SIG-M5 treated with dmso at 0.1 percent for 504 hours (cell line): ENCODE results near the gene HYCC2.
A peak's percentile ranks its signal among the peaks of the same experiment; 100 is the strongest.
"Not testable (repeated sequence)": the region's sequence is repeated elsewhere in the genome, so short reads cannot be mapped to it uniquely, and the experiment has no call there.

ENCODE experiments used
- DNase-seq: peaks from one replicate; lab custom pipeline; 2025; ENCODE audit not compliant: unreplicated experiment; lab: John Stamatoyannopoulos, UW

Gene HYCC2

DNA sequence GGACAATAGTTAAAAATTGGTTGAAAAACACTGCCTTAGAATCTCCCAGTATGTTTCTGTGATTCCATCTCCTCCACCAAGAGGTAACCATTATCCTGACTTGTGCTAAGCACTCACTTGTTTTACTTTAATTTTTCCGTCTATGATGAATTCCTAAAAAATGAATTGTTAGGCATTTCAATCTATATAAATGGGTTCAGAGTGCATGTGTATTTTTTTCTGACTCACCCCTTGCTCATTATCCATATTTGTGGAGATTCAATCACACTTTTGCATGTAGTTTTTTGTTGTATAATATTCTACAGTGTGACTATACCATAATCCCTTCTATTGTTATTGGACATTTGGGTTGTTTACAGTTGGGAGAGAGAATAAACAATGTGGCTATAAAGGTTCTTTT, 1.6 kb upstream of the HYCC2 start:
- DNase-seq: no peak

GRCh38 chr2:201072201-201072530, 695 bp upstream of the HYCC2 start:
- DNase-seq: no peak

DNA sequence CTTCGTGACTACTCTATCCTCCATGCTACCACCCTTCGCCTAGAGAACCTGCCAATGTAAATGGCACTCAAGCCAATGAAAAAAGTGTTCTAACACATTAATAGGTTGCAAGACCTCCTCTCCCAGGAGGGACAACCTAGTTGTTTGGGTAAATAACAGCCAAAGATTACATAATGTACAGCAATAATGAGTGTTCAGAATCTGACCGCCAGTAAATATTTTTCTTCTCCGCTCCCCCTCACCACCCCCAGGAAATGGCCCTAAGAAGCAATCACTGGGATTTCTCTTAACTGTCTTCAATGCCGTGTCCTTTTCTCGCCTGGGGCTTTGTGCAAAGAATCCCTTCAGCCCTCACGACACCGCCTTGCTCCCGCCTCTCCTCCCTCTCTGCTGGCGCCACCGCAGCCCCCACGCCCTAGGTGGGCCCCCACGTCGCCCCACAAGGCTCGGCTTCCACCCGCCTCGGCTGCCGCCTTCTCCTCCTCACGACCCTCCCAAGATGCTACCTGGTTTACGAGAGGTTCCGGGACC, 458 bp downstream of the HYCC2 start:
- peak; percentile 36 for DNase-seq

- no peak for DNase-seq
These were observed 6.6 kb downstream of the HYCC2 start for GRCh38 chr2:201064797-201065329.

DNA sequence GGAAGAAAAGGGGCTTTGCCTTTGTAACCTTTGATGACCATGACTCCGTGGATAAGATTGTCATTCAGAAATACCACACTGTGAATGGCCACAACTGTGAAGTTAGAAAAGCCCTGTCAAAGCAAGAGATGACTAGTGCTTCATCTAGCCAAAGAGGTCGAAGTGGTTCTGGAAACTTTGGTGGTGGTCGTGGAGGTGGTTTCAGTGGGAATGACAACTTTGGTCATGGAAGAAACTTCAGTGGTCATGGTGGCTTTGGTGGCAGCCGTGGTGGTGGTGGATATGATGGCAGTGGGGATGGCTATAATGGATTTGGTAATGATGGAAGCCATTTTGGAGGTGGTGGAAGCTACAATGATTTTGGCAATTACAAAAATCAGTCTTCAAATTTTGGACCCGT, 8.0 kb downstream of the HYCC2 start:
- not testable (repeated sequence) for DNase-seq

DNA sequence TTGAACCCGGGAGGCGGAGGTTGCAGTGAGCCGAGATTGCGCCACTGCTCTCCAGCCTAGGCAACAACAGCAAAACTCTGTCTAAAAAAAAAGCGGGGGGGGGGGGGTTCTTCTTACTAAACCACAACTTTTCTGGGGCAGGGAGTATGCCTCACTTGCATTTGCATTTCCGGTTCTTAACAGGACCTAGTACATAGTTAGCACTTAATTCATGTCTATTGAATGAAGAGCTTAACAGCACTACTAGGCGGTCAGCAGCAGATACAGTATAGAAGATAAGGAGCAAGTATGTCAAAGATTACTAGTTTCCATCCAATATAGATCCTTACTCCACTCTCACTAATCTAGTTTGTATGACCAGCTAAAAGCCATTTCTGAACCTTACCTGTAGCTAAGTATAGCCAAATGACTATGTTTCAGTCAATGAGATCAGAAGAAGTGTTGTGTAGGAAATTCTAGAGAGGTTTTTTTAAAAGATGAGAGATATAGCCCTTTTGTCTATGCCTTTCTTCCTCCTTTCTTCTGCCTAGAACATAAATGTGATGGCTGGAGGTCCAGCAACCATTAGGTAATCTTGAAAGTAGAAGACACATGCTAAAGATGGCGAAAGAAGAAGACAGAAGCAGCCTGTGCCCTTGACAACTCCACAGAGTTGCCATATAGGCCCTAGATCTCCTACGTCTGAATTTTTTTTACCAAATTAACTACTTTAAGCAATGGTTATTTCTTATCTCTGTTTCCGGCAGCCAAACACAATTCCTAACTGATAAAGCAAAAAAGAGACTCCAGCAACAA, 11.3 kb downstream of the HYCC2 start:
- peak; percentile 75 for DNase-seq

DNA sequence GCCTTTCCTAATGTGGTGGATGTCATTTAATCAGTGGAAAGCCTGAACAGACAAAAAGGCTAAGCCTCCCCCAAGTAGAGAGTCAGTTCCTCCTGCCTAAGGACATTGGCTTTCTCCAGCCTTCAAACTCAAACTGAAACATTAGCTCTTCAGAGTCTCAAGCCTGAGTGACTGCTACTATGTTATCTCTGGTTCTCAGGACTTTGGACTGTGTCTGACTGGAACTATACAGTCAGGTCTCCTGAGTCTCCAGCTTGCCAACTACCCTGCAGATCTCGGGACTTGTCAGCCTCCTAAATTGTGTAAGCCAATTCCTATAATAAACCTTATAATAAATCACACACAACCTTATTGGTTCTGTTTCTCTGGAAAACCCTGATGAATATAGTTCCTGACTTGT, 12.6 kb downstream of the HYCC2 start:
- no peak for DNase-seq

GRCh38 chr2:201057715-201058248, 13.7 kb downstream of the HYCC2 start:
- DNase-seq: peak; percentile 13

GRCh38 chr2:201057087-201057521, 14.4 kb downstream of the HYCC2 start:
- DNase-seq: no peak

GRCh38 chr2:201049455-201049854, 22.0 kb downstream of the HYCC2 start:
- no peak for DNase-seq

- no peak for DNase-seq
These were observed 24.6 kb downstream of the HYCC2 start for GRCh38 chr2:201046881-201047280.

DNA sequence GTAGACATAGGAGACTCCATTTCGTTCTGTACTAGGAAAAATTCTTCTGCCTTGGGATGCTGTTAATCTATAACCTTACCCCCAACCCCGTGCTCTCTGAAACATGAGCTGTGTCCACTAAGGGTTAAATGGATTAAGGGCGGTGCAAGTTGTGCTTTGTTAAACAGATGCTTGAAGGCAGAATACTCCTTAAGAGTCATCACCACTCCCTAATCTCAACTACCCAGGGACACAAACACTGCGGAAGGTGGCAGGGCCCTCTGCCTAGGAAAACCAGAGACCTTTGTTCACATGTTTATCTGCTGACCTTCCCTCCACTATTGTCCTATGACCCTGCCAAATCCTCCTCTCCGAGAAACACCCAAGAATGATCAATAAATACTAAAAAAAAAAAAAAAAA, 28.4 kb downstream of the HYCC2 start:
- DNase-seq: not testable (repeated sequence)

DNA sequence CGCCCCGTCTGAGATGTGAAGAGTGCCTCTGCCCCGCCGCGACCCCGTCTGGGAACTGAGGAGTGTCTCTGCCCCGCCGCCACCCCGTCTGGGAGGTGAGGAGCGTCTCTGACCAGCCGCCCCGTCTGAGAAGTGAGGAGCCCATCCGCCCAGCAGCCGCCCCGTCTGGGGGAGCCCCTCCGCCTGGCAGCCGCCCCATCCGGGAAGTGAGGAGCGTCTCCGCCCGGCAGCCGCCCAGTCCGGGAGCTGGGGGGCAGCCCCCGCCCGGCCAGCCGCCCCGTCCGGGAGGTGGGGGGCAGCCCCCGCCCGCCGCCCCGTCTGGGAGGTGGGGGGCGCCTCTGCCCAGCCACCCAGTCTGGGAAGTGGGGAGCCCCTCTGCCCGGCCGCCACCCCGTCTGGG, 29.0 kb downstream of the HYCC2 start:
- not testable (repeated sequence) for DNase-seq

- no peak for DNase-seq
These were observed 30.4 kb downstream of the HYCC2 start for GRCh38 chr2:201040867-201041628.

- DNase-seq: no peak
These were observed 32.6 kb downstream of the HYCC2 start for GRCh38 chr2:201038855-201039254.

GRCh38 chr2:201038361-201038760, 33.1 kb downstream of the HYCC2 start:
- not testable (repeated sequence) for DNase-seq

DNA sequence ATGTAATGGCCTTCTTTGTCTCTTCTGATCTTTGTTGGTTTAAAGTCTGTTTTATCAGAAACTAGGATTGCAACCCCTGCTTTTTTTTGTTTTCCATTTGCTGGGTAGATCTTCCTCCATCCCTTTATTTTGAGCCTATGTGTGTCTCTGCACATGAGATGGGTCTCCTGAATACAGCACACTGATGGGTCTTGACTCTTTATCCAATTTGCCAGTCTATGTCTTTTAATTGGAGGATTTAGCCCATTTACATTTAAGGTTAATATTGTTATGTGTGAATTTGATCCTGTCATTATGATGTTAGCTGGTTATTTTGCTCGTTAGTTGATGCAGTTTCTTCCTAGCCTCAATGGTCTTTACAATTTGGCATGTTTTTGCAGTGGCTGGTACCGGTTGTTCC, 37.1 kb downstream of the HYCC2 start:
- DNase-seq: not testable (repeated sequence)

DNA sequence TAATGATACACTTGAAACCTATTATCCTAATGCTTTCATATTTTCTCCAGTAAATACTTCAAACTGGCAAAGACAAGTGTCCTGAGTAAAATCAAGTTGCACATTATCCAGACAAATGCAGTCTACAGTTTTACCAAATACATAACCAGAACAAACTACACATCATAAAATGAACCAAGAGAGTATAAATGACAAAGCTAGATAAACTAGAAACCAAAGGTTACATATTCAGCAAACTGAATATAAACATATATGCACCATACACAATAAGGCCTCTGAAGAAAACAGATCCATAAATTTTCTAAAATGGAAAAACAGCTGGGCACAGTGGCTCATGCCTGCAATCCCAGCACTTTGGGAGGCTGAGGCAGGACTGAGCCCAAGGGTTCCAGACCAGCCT, 47.0 kb downstream of the HYCC2 start:
- no peak for DNase-seq

DNA sequence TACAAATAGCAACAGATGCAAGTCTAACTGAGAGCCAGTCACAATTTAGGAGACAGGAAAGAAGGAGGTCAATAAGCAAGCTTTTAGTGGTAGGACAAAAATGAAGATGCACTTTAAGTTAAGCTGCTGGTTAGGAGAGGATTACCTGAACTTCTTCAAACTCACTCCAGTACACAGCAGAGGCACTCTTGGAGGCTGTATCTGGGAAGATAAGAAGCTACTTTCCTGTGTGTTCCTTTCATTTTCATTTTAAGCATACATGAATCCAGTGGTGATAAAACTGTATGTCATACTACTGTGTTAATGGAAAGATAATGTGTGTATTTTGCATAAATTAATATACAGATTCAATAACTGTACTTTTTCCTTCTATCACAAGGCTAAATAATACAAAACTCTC, 49.6 kb downstream of the HYCC2 start:
- DNase-seq: no peak
